ENCODE measurements around the gene TMEM184C. TPM values are rescaled to one million over a fixed set of nuclear protein-coding genes. Genes with fewer than 3 reads are reported as not detected.

Gene TMEM184C
- total and polyA plus RNA-seq, 2 donors, result 17.3 to 37.0 TPM

DNA sequence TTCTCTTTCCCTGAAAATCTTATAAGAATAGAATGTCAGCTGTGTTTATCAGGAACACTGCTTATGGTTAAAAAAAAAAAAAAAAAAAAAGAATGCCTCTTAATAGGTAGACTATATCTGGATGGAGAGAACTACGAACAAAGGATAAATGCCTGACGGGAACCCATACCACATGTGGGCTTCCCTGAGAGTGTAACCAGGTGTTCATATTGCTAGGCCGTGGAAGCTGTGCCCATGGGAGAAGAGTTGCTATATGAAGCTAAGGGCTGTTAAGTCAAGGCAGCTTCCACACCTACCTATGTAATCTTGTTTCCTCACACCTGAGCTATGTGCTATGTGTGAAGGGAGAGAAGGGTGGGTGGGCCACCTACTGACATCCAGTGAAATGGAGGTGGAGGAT lies 27.3 kb downstream of the TMEM184C start:
- DNase-seq (ENCODE audit: extremely low spot score), result no peak
- no peak overlapping the region for H3K4me3 ChIP-seq (ENCODE audit: low read depth, low read length)
- peaks cover 2% of the 10 kb centered on the region for H3K36me3 ChIP-seq (ENCODE audit: insufficient read depth)
- no peaks in the 10 kb centered on the region for H3K4me1 ChIP-seq (ENCODE audit: insufficient read depth)
- no peak overlapping the region for H3K27ac ChIP-seq (ENCODE audit: low read depth)
- 94% methylated on average over 3 of the region's 3 CpGs for WGBS

DNA sequence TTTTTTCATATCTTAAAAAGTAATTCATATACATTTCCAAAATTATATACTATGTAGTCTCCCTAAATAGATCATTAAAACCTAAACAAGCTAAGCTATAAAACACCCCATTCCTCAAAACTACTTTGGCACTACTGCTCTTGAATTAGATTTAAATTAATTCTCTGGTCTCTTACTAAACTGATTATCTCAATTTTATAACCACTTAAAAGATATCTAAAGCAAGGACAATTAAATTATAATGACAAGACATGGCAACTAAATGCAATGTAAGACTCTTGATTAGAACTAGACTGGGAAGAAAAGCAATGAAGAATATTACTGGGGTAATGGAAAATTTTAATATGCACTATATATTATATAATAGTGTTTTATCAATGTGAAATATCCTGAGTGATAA lies 27.9 kb downstream of the TMEM184C start:
- Histone ChIP-seq H3K27ac (ENCODE audit: low read depth) (no peak overlapping the region), H3K4me1 (ENCODE audit: insufficient read depth) (no peaks in the 10 kb centered on the region)
- no peak for DNase-seq (ENCODE audit: extremely low spot score)

GRCh38 chr4:147648656-147649055 lies 31.5 kb downstream of the TMEM184C start:
- no peaks in the 10 kb centered on the region for H3K36me3 ChIP-seq (ENCODE audit: insufficient read depth)
- no peak overlapping the region for H3K27ac ChIP-seq (ENCODE audit: low read depth)
- H3K4me1 ChIP-seq (ENCODE audit: insufficient read depth), result no peaks in the 10 kb centered on the region
- no peak overlapping the region for H3K4me3 ChIP-seq (ENCODE audit: low read depth, low read length)
- DNase-seq (ENCODE audit: extremely low spot score), result no peak

More for the DNA sequence above, 27.9 kb downstream of the TMEM184C start:
- Histone ChIP-seq H3K36me3 (ENCODE audit: insufficient read depth) (peaks cover 2% of the 10 kb centered on the region), H3K4me3 (ENCODE audit: low read depth, low read length) (no peak overlapping the region)

- Histone ChIP-seq H3K4me1 (ENCODE audit: insufficient read depth) (no peaks in the 10 kb centered on the region), H3K27ac (ENCODE audit: low read depth) (no peak overlapping the region), H3K4me3 (ENCODE audit: low read depth, low read length) (no peak overlapping the region), H3K36me3 (ENCODE audit: insufficient read depth) (no peaks in the 10 kb centered on the region)
- 97% methylated on average over 1 of the region's 1 CpG for WGBS
- DNase-seq (ENCODE audit: extremely low spot score), result no peak
Measured at GRCh38 chr4:147651563-147651962, 34.4 kb downstream of the TMEM184C start.

- H3K27ac ChIP-seq (ENCODE audit: low read depth), result no peak overlapping the region
- H3K4me1 ChIP-seq (ENCODE audit: insufficient read depth), result no peaks in the 10 kb centered on the region
- DNase-seq (ENCODE audit: extremely low spot score), result no peak
- no peak overlapping the region for H3K4me3 ChIP-seq (ENCODE audit: low read depth, low read length)
- 96% methylated on average over 2 of the region's 2 CpGs for WGBS
- H3K36me3 ChIP-seq (ENCODE audit: insufficient read depth), result peaks cover 4% of the 10 kb centered on the region
Measured at GRCh38 chr4:147655639-147656038, 38.4 kb downstream of the TMEM184C start.

- peaks cover 4% of the 10 kb centered on the region for H3K36me3 ChIP-seq (ENCODE audit: insufficient read depth)
- H3K27ac ChIP-seq (ENCODE audit: low read depth), result no peak overlapping the region
- no peak overlapping the region for H3K4me3 ChIP-seq (ENCODE audit: low read depth, low read length)
- H3K4me1 ChIP-seq (ENCODE audit: insufficient read depth), result no peaks in the 10 kb centered on the region
- DNase-seq (ENCODE audit: extremely low spot score), result no peak
- WGBS, result 93% methylated on average over 4 of the region's 4 CpGs
Measured at GRCh38 chr4:147658501-147658900, 41.3 kb downstream of the TMEM184C start.

DNA sequence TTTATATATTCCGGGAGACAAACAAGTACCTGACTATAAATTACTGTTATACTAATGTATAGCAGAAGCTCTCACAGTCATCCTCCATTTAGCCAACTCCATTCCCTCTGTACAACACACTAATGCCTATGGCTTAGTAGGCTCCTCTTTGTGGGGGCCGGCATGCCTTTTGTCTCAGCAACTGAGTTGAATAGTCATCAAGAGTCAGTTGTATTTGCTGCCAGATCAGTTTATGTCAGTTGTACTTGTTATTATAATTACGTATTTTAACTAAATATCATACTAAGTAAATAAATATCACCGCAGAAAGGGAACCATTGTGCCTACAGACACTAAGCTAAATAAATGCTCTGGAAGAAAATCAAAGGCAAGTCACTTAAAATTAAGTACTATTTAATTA lies 56.9 kb downstream of the TMEM184C start:
- DNase-seq (ENCODE audit: extremely low spot score), result no peak
- Histone ChIP-seq H3K4me3 (ENCODE audit: low read depth, low read length) (no peak overlapping the region), H3K27ac (ENCODE audit: low read depth) (no peak overlapping the region), H3K36me3 (ENCODE audit: insufficient read depth) (no peaks in the 10 kb centered on the region), H3K4me1 (ENCODE audit: insufficient read depth) (no peaks in the 10 kb centered on the region)
- 83% methylated on average over 4 of the region's 4 CpGs for WGBS

GRCh38 chr4:147674496-147674895 lies 57.3 kb downstream of the TMEM184C start:
- DNase-seq (ENCODE audit: extremely low spot score), result no peak
- 99% methylated on average over 1 of the region's 1 CpG for WGBS

DNA sequence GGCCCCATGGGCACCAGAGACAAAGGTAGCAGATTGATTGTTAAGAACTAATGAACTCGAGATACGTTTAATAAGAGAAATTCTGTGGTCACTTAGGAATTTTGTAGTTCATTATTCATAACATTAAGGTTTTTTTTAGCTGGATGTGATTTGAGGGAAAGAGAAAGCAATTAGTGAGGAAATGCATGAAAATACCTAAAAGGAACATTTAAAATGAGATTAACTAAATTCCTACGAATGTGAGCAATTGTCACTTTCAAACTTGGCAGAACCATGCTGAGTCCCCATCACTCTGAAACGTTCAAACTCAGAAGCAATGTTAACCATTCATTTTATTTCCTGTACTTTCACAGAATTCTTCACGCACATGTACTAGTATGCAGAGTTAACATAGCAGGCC lies 60.9 kb downstream of the TMEM184C start:
- H3K4me1 ChIP-seq (ENCODE audit: insufficient read depth), result no peaks in the 10 kb centered on the region
- no peak overlapping the region for H3K4me3 ChIP-seq (ENCODE audit: low read depth, low read length)
- no peak overlapping the region for H3K27ac ChIP-seq (ENCODE audit: low read depth)
- WGBS, result 77% methylated on average over 5 of the region's 5 CpGs
- DNase-seq (ENCODE audit: extremely low spot score), result no peak
- no peaks in the 10 kb centered on the region for H3K36me3 ChIP-seq (ENCODE audit: insufficient read depth)

More at GRCh38 chr4:147674496-147674895, 57.3 kb downstream of the TMEM184C start:
- Histone ChIP-seq H3K36me3 (ENCODE audit: insufficient read depth) (no peaks in the 10 kb centered on the region), H3K27ac (ENCODE audit: low read depth) (no peak overlapping the region), H3K4me1 (ENCODE audit: insufficient read depth) (no peaks in the 10 kb centered on the region), H3K4me3 (ENCODE audit: low read depth, low read length) (no peak overlapping the region)

- no peak overlapping the region for H3K4me3 ChIP-seq (ENCODE audit: low read depth, low read length)
- H3K36me3 ChIP-seq (ENCODE audit: insufficient read depth), result no peaks in the 10 kb centered on the region
- no peak overlapping the region for H3K27ac ChIP-seq (ENCODE audit: low read depth)
- 95% methylated on average over 12 of the region's 12 CpGs for WGBS
- H3K4me1 ChIP-seq (ENCODE audit: insufficient read depth), result no peaks in the 10 kb centered on the region
- DNase-seq (ENCODE audit: extremely low spot score), result no peak
Measured at GRCh38 chr4:147678796-147679549, 61.8 kb downstream of the TMEM184C start.

DNA sequence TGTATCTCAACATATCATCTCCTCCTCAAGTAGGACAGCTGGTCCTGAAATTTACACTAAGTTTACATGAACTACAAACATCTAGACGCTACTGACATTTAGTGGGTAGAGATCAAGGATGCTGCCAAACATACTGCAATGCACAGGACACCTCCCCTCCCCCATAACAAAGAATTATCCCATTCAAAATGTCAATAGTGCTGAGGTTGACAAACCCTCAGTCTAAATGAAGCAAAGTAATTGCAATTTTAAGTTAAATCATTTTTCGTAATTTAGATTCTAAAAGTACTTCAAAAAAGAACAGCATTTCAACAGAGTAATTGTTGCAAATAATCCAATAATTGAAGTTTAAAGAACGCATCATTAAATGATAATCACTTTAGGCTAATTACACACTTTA lies 65.6 kb downstream of the TMEM184C start:
- Histone ChIP-seq H3K36me3 (ENCODE audit: insufficient read depth) (no peaks in the 10 kb centered on the region), H3K4me1 (ENCODE audit: insufficient read depth) (no peaks in the 10 kb centered on the region), H3K27ac (ENCODE audit: low read depth) (no peak overlapping the region), H3K4me3 (ENCODE audit: low read depth, low read length) (no peak overlapping the region)
- WGBS, result 55% methylated on average over 3 of the region's 3 CpGs
- no peak for DNase-seq (ENCODE audit: extremely low spot score)

DNA sequence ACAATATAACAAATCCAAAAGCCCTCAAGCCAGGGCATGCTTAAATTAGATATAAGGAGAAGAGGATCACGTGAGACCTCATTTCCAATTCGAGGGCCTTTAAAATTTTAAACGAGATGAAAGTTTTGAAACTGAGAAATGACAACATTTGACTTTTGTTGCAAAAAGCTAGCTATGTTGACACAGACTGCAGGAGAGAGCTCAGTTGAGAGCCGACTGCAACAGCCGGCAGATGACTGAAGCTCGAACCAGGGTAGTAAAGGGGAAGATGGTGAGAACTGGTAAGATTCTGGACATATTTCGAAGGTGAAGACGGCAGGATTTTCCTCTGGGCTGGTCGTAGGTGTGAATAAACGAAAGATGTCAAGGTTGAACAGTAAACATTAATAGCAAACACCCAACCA lies 66.0 kb downstream of the TMEM184C start:
- 2% methylated on average over 10 of the region's 10 CpGs for WGBS
- H3K4me3 ChIP-seq (ENCODE audit: low read depth, low read length), result peak overlapping the region; percentile 73
- no peaks in the 10 kb centered on the region for H3K36me3 ChIP-seq (ENCODE audit: insufficient read depth)
- no peak overlapping the region for H3K27ac ChIP-seq (ENCODE audit: low read depth)
- peak; percentile 13 for DNase-seq (ENCODE audit: extremely low spot score)
- no peaks in the 10 kb centered on the region for H3K4me1 ChIP-seq (ENCODE audit: insufficient read depth)

GRCh38 chr4:147683717-147684700 lies 66.8 kb downstream of the TMEM184C start, which contains the start of gene PRMT9:
TSS of gene PRMT9 (minus strand) at chr4:147684163. CDS start at chr4:147683987, 176 bp downstream.
- DNase-seq (ENCODE audit: extremely low spot score), result peak; percentile 62
- H3K27ac ChIP-seq (ENCODE audit: low read depth), result peak within 1 kb of the TSS; percentile 81
- no peaks in the 10 kb centered on the region for H3K4me1 ChIP-seq (ENCODE audit: insufficient read depth)
- H3K36me3 ChIP-seq (ENCODE audit: insufficient read depth), result no peaks in the 10 kb centered on the region
- under 1% methylated on average over 69 of the region's 69 CpGs for WGBS
- peak within 1 kb of the TSS; percentile 73 for H3K4me3 ChIP-seq (ENCODE audit: low read depth, low read length)

DNA sequence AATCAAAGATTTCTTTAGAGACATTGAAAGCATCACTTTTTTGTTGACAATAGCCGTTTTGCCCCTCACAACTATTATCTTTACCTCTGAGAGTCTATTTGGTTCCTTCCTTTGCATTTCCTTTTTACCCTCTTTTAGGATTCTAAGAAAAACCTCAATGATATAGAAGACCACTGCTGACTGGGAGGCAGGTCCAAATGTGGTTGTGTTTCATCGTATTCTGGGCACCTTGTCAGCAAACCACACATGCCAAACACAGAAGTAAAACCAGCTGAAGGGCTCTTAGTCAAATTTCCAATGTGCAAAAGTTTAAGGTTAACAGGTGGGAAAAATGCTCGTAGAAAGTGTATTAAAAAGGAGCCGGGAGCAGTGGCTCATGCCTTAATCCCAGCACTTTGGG lies 71.9 kb downstream of the TMEM184C start:
- Histone ChIP-seq H3K4me1 (ENCODE audit: insufficient read depth) (no peaks in the 10 kb centered on the region), H3K4me3 (ENCODE audit: low read depth, low read length) (no peak overlapping the region), H3K36me3 (ENCODE audit: insufficient read depth) (no peaks in the 10 kb centered on the region), H3K27ac (ENCODE audit: low read depth) (no peak overlapping the region)
- DNase-seq (ENCODE audit: extremely low spot score), result no peak
- WGBS, result 61% methylated on average over 4 of the region's 4 CpGs

All from urinary bladder (tissue), 4 donors.